ENCODE data around the gene IMMP2L. TPM values are rescaled to one million over a fixed set of nuclear protein-coding genes. Genes with fewer than 3 reads are reported as not detected.

Gene IMMP2L
- total RNA-seq, 1 donor from 2014 or later: 31.9 TPM

DNA sequence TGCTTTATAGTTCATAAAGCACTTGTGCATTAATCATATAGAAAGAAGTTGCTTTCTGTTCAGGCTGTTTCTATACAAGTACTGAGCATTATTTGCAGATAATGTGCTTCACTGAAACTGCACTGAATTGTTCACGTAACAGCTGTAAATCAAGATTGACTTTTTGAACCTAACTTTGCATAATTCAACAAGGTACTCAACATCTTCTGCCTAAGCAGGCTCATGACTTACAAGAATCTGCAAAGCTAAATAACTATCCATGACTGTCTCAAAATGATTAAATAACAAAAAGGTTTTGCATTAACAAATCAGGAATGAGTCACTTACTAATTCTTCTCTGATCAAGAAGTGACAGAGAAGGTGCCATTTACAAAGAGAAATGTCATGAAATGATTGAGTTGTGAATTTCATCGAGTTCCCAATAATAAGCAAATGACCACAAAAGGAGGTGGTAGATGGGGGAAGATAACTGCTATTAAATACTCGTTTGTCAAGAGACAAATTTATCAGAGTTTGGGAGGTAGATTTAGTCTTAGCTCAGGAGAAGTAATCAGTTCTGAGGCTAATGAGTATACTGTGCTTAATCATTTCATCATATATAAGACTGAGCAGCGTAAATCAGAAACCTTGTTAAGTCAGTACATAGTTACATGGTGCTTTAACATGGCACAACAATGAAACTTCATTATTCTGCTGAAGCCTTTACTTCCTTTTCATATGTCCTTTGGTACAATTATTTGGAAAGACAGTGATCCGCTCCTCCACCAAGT lies 632.6 kb downstream of the IMMP2L start:
- no peaks in the 10 kb centered on the region for H3K36me3 Mint-ChIP-seq (ENCODE audit: low read depth)
- H3K27ac Mint-ChIP-seq: no peak overlapping the region

DNA sequence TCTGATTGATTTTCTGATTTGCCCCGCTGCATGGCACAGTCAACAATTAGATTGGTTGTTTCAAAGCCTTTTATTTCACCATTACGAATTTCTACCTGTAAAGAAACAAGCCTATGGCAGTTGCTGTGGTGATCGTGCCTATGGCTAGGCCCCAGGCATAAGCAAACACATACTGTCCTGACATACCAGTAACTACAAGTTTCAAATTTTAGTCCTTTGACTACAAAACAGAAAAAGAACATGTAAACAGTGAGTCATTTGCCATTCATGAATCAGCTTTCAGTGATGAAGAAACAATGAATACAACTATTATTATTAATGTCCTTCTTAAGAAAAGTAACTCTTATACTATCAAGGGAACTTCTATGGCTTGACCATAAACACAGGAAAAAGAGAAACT lies 639.4 kb downstream of the IMMP2L start:
- ChIA-PET POLR2A (no interaction called here), CTCF (no interaction called here)
- H3K36me3 Mint-ChIP-seq (ENCODE audit: low read depth): no peaks in the 10 kb centered on the region
- TF ChIP-seq CTCF (IDR thresholded peaks at IDR 0.05): no peak
- H3K4me3 Mint-ChIP-seq: no peak overlapping the region
- H3K9me3 Mint-ChIP-seq: no peaks in the 10 kb centered on the region
- no peaks in the 10 kb centered on the region for H3K4me1 Mint-ChIP-seq
- intact Hi-C loops (cut with micrococcal nuclease): no loop called here
- no peak for ATAC-seq (ENCODE audit: low read depth)
- no peaks in the 10 kb centered on the region for H3K27me3 Mint-ChIP-seq
- no peak for DNase-seq
- H3K27ac Mint-ChIP-seq: no peak overlapping the region

More for the DNA sequence above, 632.6 kb downstream of the IMMP2L start:
- CTCF ChIA-PET: no interaction called here
- Mint-ChIP-seq H3K27me3 (no peaks in the 10 kb centered on the region), H3K4me3 (no peak overlapping the region), H3K9me3 (peaks cover 3% of the 10 kb centered on the region), H3K4me1 (no peaks in the 10 kb centered on the region)
- no peak for TF ChIP-seq CTCF (IDR thresholded peaks at IDR 0.05)
- no peak for ATAC-seq (ENCODE audit: low read depth)
- intact Hi-C loops (cut with micrococcal nuclease): no loop called here
- no peak for DNase-seq
- POLR2A ChIA-PET: no interaction called here

- no peak for TF ChIP-seq CTCF (IDR thresholded peaks at IDR 0.05)
- H3K9me3 Mint-ChIP-seq: no peaks in the 10 kb centered on the region
- ATAC-seq (ENCODE audit: low read depth) (no peak), DNase-seq (no peak)
- CTCF ChIA-PET: no interaction called here
- H3K27me3 Mint-ChIP-seq: no peaks in the 10 kb centered on the region
- H3K36me3 Mint-ChIP-seq (ENCODE audit: low read depth): no peaks in the 10 kb centered on the region
- no peak overlapping the region for H3K27ac Mint-ChIP-seq
- H3K4me1 Mint-ChIP-seq: no peaks in the 10 kb centered on the region
- intact Hi-C loops (cut with micrococcal nuclease): no loop called here
- POLR2A ChIA-PET: no interaction called here
- no peak overlapping the region for H3K4me3 Mint-ChIP-seq
Observed at GRCh38 chr7:110921595-110922151, 640.6 kb downstream of the IMMP2L start.

GRCh38 chr7:110918949-110919548 lies 643.2 kb downstream of the IMMP2L start:
- Mint-ChIP-seq H3K4me1 (no peaks in the 10 kb centered on the region), H3K36me3 (ENCODE audit: low read depth) (no peaks in the 10 kb centered on the region), H3K4me3 (no peak overlapping the region), H3K27ac (no peak overlapping the region), H3K27me3 (no peaks in the 10 kb centered on the region), H3K9me3 (no peaks in the 10 kb centered on the region)
- ChIA-PET CTCF (no interaction called here), POLR2A (no interaction called here)
- no peak for TF ChIP-seq CTCF (IDR thresholded peaks at IDR 0.05)
- ATAC-seq (ENCODE audit: low read depth) (no peak), DNase-seq (no peak)
- intact Hi-C loops (cut with micrococcal nuclease): no loop called here

DNA sequence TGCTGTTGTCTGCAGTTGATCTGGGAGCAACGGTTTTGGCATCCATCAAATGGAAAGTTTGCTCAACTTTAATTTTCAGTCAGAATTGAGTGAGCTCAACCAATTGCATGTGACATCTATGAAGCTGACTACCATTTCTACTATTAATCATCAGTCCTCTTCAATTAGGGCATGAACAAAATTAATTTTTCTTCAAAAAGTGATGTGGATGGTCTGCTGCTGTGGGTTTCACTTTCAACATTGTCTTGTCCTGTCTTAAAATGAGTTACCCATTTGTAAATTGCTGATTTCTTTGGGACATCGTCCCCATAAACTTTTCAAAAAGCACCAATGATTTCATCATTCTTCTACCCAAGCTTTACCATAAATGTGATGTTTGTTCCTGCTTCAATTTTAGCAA lies 648.0 kb downstream of the IMMP2L start:
- ChIA-PET CTCF (no interaction called here), POLR2A (interaction anchor here (1.2 kb wide), 1 partner anchor 169 kb away, joined by 3 read pairs; no protein-coding TSS in a partner anchor)
- no peaks in the 10 kb centered on the region for H3K9me3 Mint-ChIP-seq
- intact Hi-C loops (cut with micrococcal nuclease): no loop called here
- DNase-seq (no peak), ATAC-seq (ENCODE audit: low read depth) (no peak)
- H3K36me3 Mint-ChIP-seq (ENCODE audit: low read depth): no peaks in the 10 kb centered on the region
- TF ChIP-seq CTCF (IDR thresholded peaks at IDR 0.05): no peak
- H3K4me3 Mint-ChIP-seq: no peak overlapping the region
- H3K4me1 Mint-ChIP-seq: no peaks in the 10 kb centered on the region
- no peak overlapping the region for H3K27ac Mint-ChIP-seq
- H3K27me3 Mint-ChIP-seq: no peaks in the 10 kb centered on the region
